GM12801 (cell line): ENCODE data around the gene DMXL1.

Source experiments
- TF ChIP-seq, protein P1 (sequence below): IDR thresholded peaks from one replicate; pipeline ENCODE4 v1.5.1; 2011; ENCODE audit warnings: control low read depth; ENCODE audit not compliant: insufficient read length; ENCODE audit errors: extremely low read depth

DMXL1 gene

DNA sequence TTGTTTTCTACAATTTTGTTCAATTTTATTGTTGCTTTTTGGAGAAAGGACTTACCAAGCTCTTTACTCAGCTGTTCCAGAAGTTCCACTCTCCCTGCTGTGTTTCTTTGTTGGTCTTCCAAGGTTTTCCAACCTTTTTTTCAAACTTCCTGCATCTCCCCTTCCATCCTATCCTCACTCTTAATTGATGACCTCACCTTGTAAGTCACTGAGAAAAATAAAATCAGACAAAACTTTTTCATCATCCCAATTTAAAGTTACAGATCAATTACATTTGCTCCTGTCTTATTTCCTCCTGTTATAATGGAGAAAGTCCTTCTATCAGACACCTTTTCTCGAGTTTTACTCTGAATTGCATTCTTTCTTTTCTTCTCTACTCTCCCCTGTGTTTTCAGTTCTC, 121.1 kb downstream of the DMXL1 start:
- TF ChIP-seq, protein P1, sequence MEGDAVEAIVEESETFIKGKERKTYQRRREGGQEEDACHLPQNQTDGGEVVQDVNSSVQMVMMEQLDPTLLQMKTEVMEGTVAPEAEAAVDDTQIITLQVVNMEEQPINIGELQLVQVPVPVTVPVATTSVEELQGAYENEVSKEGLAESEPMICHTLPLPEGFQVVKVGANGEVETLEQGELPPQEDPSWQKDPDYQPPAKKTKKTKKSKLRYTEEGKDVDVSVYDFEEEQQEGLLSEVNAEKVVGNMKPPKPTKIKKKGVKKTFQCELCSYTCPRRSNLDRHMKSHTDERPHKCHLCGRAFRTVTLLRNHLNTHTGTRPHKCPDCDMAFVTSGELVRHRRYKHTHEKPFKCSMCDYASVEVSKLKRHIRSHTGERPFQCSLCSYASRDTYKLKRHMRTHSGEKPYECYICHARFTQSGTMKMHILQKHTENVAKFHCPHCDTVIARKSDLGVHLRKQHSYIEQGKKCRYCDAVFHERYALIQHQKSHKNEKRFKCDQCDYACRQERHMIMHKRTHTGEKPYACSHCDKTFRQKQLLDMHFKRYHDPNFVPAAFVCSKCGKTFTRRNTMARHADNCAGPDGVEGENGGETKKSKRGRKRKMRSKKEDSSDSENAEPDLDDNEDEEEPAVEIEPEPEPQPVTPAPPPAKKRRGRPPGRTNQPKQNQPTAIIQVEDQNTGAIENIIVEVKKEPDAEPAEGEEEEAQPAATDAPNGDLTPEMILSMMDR = no peak

DNA sequence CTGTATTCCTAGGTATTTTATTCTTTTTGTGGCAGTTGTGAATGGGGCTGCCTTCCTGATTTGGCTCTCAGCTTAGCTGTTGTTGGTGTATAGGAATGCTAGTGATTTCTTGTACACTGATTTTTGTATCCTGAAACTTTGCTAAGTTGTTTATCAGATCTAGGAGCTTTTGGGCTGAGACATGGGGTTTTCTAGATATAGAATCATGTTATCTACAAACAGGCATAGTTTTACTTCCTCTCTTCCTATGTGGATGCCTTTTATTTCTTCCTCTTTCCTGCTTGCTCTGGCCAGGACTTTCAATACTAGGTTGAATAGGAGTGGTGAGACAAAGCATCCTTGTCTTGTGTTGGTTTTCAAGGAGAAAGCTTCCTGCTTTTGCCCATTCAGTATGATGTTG, 129.9 kb downstream of the DMXL1 start:
- TF ChIP-seq, protein P1 = no peak

DNA sequence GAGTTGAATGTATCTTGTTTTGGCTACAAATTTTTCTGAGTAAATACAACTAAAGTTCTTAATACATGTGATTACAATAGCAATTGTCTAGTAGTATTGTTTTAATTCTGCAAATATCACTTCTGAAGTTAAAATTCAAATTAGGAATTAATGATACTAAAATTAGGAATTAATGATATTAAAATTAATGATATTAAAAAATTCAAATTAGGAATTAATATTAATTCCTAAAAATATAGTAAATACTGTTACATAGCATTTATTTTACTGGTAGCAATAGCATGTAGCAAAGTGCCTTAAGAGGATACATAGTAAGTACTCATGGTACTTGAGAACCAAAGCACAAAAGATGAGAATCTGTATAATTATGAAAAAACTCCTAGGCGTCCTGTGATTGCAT, 136.2 kb downstream of the DMXL1 start:
- TF ChIP-seq, protein P1 = no peak

DNA sequence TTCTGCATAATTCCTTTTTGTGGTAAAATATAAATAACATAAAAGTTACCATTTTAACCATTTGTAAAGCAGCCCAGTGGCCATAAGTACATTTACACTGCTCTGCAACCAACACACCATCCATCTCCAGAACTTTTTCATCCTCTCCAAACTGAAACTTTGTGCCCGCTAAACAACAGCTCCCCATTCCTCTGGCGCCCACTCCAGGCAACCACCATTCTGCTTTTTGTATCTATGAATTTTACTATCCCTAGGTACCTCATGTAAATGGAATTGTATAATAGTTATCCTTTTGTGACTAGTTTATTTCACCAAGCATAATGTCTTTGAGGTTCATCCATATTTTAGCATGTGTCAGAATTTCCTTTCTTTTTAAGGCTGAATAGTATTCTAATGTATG, 141.1 kb downstream of the DMXL1 start:
- TF ChIP-seq, protein P1 = no peak

DNA sequence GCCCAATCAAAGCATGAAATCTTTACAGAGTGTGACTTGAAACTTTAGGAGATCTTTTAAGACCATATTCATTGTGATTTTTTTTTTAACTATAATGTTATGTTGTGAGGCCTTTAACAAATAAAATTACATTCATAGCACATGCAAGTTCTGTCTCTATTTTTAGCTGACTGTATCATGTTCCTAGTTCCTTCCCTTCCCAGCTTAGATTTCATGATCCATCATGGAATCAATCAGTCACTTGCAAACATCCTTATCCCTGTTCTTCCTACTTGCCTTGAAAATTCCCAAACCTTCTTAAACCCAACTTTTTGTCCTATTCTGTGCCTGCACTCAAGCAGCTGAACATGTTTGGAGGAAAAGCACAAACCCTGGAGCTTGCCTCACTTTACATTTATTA, 141.8 kb downstream of the DMXL1 start:
- TF ChIP-seq, protein P1 = no peak

DNA sequence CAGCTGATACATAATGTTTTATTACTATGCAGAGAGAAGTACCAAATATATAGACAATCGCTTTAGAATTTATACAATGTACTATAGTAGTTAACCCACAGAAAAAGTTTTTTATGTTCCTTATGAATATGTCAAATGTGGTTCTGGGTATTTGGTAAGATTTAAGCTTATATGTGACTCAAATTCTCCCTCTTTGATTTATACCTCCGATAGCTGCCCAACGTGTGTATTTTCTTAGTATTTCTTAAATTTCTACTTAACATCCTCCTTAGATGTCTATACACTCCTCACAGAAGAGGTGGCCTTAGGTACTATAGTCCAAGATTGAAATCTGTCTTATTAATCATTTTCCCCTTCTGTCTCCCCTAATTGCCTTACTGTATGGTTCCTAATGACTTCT, 146.3 kb downstream of the DMXL1 start:
- TF ChIP-seq, protein P1 = no peak

DNA sequence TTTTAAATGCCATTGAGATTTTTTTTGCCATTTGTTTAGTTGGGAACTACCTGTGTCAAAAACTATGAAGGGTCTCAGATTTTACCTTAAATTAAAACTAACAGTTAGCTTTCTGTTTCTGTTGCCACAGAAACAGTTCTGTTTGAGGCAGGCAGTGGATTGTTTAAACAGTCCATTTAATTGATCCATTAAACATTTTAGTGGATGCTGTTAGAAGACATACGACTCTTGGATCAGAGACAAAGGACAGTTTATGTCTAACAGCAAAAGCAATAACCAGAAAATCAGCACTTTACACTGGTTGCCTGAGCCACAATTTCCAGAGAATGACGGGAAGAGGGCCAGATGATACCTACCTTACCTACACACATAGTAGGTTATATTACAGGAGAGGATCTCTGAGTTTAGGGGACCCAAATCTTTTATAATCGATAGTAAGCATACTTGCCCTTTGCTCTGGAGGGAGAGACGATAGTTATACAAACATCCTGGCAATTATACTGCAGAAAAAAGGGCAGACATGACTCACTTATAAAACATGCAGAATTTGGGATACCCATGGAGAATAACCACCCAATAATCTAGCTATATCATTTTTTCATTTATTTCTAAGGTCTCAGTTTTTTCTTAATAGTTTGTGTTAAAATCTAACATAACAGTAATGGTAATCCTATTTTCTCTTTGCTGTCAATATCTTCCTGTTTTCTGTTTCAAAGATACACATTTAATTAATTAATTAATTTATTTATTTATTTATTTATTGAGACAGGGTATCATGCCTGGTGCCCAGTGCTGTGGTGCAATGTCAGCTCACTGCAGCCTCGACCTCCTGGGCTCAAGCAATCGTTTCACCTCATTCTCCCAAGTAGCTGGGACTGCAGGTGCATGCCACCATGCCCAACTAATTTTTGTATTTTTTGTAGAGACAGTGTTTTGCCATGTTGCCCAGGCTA, 148.2 kb downstream of the DMXL1 start:
- TF ChIP-seq, protein P1 = no peak
